GM18498 (cell line): ENCODE measurements around the gene OR1A2.
"Not testable (repeated sequence)": the region's sequence is repeated elsewhere in the genome, so short reads cannot be mapped to it uniquely, and the experiment has no call there.

Experiments
- ATAC-seq: cut with Tn5 transposase; IDR thresholded peaks from one replicate; pipeline ENCODE4 v1.9.1; 2021; ENCODE audit warnings: mild to moderate bottlenecking, moderate library complexity; ENCODE audit not compliant: unreplicated experiment

OR1A2 gene

GRCh38 chr17:3197219-3197618 is at the start of gene OR1A2:
TSS of gene OR1A2 (plus strand) at chr17:3197519. CDS start at chr17:3197519, 0 bp downstream.
- ATAC-seq: no peak

- ATAC-seq: no peak
These were observed 40.1 kb upstream of the OR1A2 start for GRCh38 chr17:3157218-3157617.

GRCh38 chr17:3167574-3167973 is 29.7 kb upstream of the OR1A2 start:
- no peak for ATAC-seq

DNA sequence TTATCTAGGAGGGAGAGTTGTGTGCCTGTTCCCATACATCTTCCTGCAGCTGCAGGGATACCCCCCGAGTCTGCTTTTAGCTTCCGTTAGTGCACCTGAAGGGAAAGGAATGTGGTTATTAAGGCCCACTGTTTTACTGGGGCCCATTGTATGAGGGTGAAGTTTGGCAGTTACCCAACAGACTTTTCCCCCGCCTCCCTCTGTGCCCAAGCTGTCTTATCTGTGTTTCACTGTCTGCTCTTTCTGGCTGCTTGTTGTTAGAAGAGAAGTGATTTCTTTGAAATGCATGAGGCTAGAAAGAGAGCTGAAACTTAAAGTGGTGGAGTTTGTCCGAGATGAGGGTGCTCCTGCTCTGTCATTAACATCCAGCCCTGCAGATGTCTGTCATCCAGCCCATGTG is 7.4 kb upstream of the OR1A2 start:
- no peak for ATAC-seq

DNA sequence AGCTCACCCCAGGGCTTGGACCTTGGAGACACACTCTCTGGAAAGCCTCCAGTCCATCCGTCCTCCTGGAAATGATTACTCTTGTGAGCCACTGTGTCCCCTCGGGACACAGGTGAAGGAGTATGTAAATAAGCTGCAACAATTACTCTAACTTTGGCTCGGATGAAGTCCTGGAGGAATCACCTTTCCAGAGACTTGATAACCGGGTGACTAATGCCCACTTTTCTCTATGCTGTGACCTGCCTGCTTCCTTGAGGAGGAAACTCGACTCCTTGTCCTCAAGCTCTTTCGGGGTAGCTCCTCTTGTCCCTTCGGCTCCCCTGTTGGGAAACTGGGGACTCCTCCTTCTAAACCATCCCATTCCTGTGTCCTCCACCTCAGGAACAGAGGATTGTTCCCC is 10.0 kb downstream of the OR1A2 start, which contains the start of gene OR1A1:
Gene OR1A1 (plus strand): TSS at position 301 of the 400 bp plus-strand sequence. CDS start 7,954 bp downstream, outside the sequence.
- ATAC-seq: no peak

- ATAC-seq: no peak
These were observed 11.2 kb downstream of the OR1A2 start for GRCh38 chr17:3208484-3208883.

DNA sequence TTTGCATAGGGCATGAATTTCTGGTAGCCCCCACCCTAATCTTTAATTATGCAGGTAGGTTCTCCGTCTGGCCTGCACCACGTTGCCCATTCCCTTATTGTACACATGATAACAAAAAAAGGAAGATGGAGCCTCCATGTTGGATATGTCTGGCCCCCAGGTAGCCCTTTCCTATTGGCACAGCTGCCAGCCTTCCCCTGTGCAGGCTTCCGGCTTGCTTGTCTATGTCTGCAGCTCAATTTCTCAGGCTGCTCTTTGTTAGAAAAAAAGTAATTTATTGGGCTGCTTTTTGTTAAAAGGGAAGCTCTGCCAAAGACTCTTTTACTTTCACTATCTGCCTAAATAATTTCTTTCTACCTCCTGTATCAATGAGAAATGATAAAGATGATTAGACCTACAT is 15.7 kb downstream of the OR1A2 start:
- no peak for ATAC-seq

- no peak for ATAC-seq
These were observed 16.3 kb downstream of the OR1A2 start for GRCh38 chr17:3213587-3213986.

- ATAC-seq: not testable (repeated sequence)
These were observed 22.7 kb downstream of the OR1A2 start for GRCh38 chr17:3219978-3220377.

DNA sequence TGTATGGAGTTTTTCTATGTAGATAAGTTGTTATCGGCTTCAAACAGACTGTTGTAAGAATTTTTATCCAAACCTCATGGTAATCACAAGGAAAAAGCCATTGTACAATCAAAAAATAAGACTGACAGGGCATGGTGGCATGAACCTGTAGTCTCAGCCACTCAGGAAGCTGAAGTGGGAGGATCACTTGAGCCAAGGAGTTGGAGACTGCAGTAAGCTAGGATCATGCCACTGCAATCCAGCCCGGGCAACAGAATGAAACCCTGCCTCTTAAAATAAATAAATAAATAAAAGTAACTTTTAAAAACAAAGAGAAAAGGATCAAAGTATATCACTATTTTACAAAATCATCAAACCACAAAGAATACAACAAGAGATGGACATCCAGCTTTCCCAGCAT is 24.5 kb downstream of the OR1A2 start:
- no peak for ATAC-seq

DNA sequence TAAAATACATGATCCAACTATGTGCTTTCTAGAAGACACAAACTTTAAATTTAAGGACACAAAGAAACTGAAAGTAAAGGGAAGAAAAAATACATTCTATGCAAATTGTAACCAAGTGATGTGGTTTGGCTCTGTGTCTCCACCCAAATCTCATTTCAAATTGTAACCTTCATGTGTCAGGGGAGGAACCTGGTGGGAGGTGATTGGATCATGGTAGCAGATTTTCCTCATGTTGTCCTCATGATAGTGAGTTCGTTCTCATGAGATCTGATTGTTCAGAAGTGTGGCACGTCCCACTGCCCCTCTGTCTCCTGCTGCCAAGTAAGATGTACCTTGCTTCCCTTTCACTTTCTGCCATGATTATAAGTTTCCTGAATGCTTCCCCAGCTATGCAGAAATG is 25.2 kb downstream of the OR1A2 start:
- no peak for ATAC-seq

- not testable (repeated sequence) for ATAC-seq
These were observed 27.5 kb downstream of the OR1A2 start for GRCh38 chr17:3224721-3225352.

DNA sequence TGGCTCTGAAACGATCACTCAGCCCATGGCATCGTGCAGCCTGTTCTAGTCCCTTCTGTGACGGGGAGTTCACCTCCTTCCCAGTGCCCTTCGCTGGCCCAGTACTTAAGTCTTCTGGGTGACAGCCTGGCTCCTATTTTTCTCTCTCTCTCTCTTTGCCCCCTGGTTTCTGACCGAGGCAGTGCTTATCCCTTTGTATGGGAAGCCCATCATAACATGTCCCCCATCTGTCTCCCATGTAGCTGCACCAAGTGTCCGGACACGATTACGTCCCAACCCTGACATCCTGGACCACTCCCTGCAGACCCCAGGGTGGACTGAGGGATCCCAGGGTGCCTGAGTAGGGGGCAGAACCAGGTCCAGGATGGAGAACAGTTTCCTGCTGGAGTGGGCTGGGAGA is 35.0 kb downstream of the OR1A2 start:
- not testable (repeated sequence) for ATAC-seq

- not testable (repeated sequence) for ATAC-seq
These were observed 41.4 kb downstream of the OR1A2 start for GRCh38 chr17:3238685-3239084.

DNA sequence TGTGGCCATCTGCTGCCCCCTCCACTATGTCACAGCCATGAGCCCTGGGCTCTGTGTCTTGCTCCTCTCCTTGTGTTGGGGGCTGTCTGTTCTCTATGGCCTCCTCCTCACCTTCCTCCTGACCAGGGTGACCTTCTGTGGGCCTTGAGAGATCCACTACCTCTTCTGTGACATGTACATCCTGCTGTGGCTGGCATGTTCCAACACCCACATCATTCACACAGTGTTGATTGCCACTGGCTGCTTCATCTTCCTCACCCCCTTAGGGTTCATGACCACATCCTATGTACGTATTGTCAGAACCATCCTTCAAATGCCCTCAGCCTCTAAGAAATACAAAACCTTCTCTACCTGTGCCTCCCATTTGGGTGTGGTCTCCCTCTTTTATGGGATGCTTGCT is 43.7 kb downstream of the OR1A2 start:
- not testable (repeated sequence) for ATAC-seq

DNA sequence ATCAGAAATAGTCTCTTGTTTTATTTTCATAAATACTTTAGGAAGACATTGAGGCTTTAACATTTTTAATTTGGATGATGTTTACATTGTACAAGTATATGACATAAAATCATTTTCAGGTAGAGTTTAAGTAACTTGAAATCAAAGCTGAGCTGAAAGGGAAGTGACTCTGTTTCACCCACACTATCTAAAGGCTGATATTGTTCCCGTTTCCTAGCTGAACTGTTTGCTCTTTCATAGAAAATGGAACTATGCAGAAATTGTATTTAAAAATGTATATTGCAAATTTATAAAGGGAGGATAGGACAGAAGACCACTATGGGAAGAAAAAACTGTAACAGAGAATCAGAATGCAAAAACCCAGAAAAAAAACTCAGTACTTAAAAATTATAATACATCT is 47.5 kb downstream of the OR1A2 start:
- ATAC-seq: not testable (repeated sequence)
